DMS114 treated with DMSO at 0.1 percent for 48 hours (cell line): ENCODE results near the gene SUPT3H.

ENCODE experiments used
- DNase-seq: peaks from one replicate; lab custom pipeline; 2025; ENCODE audit not compliant: unreplicated experiment; lab: John Stamatoyannopoulos, UW

Gene SUPT3H

DNA sequence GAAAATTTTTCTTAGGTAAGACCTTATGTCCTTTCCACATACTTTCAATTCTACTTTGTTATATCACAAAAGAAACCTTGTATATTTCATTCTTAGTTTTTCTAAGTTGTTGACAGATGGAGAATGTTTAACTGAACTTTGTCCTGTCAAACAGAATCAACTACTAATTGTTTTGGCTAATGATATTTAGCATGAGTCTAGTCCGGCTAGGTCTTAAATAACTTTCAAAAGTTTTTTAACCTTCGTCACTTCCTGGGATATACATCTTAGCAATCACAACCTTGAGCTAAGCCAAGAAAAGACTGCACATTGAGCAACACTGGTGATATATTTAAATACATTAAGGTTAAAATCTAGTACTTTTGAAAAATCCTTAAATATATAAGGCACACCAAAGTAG, 112.5 kb downstream of the SUPT3H start:
- DNase-seq, result no peak

DNA sequence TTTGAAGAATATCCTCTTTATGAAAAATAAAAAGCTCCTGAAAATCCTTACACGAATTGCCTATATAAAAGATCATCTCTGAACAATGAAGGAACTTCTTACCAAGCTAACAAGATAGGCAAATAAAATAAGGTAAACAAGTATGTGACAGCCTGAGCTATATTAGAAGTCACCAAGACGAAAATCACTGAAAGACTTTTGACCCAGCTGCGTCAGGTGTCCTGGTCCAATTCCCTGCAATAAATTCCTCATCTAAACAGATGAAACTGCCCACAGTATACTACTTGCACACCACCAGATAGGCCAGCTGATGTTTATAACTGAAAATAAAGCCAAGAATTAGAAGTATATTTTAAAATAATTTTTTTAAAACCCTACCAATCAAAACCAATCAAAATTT, 117.0 kb downstream of the SUPT3H start:
- DNase-seq, result no peak

DNA sequence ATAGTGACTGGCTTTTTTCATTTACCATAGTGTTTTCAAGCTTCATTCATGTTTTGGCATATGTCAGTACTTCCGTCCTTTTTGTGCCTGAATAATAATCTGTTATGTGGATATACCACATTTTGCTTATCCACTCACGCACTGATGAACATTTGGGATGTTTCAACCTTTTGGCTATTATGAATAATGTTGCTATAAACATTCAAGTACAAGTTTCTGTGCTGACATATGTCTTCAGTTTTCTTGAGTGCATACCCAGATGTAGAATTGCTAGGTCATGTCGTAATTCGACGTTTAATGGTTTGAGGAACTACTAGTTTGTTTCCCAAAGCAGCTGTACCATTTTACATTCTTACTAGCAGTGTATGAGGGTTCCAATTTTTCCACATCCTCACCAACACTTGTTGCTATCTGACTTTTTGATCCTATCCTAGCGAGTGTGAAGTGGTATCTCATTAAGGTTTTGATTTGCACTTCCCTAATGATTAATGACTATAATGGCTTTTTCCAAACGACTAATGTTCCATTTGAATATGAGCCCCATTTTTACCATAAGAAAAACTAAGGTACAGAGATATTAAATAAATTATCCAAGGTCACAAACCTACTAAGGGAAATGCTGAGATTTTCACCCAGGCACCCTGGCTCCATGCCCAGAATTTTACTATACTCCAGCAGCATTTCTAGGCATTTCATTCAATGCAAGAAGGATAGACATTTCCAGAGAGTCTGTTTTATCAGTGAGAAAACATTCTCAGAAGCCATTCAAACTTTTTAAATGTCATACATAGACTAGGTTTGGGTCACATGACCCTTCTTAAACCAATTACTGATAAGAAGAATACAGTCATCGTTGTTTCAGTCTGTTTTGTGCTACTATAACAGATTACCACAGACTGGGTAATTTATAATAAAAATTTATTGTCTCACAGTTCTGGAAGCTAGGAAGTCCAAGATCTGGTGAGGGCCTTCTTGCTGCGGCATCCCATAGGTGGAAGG, 120.7 kb downstream of the SUPT3H start:
- DNase-seq, result no peak

DNA sequence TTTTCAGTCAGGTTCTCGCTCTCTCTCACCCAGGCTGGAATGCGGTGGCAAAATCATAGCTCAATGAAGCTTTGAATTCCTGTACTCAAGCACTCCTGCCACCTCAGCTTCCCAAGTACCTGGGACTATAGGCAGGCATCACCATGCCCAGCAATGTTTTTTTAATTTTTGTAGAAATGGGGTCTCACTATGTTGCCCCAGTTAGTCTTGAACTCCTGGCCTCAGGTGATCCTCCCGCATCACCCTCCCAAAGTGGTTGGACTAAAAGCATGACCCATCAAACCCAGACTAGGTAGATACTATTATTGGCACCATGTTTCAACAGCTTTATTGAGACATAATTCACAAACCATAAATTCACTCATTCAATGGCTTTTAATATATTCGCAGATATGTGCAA, 122.3 kb downstream of the SUPT3H start:
- DNase-seq, result no peak

DNA sequence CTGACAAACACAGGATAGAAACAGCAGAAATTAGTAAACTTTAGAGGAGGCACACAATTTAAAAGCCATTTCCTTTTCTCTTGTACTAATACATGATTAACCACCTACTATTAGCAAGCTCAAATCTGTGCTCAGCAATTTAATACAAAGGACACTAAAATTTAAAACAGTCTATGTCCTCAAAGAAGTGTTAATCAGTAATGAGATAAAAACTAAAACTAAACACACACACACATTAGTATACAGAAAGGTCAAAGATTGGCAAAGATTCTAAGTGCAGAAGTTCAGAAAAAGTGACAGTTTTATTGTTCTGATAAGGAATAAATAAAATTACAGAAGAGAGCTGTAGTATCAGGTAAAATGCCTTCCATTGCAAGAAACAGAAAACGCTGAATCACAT, 123.5 kb downstream of the SUPT3H start:
- no peak for DNase-seq

DNA sequence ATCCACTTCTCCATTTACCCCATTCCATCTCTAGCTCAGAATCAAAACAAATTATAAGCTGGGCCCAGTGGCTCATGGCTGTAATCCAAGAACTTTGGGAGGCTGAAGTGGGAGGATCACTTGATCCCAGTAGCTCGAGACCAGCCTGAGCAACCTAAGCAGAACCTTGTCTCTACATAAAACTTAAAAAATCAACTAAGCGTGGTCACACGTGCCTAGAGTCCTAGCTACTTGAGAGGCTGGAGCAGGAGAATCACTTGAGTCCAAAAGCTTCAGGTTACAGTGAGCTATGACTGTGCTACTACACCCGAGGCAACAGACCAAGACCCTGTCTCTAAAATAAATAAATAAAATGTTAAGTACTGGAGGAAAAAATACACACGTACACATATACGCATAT, 124.3 kb downstream of the SUPT3H start:
- DNase-seq, result no peak

DNA sequence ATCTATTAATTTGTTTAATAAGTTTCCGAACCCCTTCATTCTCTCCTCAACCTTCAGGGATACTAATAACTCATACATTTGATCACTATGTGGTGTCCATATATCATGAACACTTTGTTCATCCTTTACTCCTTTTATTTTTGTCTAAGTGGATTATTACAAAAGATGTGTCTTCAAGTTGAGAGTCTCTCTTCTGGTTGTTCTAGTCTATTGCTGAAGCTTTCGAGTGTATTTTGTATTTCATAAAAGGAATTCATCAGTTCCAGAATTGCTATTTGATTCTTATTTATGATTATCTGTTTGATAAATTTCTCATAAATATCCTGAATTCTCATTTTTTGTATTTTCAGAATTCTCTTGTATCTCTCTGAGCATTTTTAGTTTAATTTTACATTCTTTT, 146.1 kb downstream of the SUPT3H start:
- DNase-seq, result no peak

DNA sequence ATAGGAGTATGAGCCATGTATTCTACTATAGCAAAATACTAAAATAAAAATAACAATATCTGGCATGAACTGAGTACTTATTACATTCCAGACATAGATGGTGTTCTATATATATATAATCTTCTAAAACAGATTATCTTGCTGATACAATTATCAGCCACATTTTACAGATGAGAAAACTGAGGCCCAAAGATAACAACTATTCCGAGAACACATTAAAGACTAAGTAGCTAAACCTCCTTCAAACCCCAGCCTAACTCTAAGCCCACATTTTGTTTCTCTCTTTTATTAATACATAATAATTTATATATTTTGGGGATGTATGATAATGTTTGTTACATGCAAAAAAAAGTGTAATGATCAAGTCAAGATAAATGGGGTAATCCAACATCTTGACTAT, 148.3 kb downstream of the SUPT3H start:
- no peak for DNase-seq

DNA sequence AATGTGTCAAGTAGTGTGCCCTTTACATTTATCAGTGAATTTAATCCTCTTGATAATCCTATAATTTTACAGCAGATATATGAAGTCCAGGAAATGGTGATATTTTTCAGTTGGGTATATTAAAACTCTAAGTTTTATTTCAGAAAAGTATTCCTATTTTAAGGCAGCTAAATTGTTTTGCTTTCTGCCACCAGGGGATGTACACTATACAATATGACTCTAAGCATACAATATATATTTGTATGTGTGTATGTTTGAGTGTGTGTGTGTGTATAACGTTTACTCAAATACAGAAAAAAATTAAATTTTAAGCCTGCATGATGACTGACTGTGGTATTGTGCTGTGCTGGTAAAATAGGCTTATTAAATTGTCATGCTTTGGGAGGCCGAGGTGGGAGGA, 151.7 kb downstream of the SUPT3H start:
- no peak for DNase-seq

DNA sequence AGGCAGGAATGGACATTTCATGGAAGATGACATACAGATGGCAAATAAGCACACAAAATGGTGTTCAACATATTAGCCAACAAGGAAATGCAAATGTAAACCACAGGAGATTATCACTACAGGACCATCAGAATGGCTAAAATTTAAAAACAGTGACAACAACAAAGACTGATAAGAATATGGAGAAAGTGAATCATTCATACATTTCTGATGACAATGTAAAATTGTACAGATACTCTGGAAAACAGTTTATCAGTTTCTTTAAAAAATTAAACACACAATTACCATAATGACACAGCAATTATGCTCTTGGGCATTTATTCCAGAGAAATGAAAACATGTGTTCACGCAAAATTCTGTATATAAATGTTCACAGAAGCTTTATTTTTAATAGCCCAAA, 155.4 kb downstream of the SUPT3H start:
- DNase-seq, result no peak

DNA sequence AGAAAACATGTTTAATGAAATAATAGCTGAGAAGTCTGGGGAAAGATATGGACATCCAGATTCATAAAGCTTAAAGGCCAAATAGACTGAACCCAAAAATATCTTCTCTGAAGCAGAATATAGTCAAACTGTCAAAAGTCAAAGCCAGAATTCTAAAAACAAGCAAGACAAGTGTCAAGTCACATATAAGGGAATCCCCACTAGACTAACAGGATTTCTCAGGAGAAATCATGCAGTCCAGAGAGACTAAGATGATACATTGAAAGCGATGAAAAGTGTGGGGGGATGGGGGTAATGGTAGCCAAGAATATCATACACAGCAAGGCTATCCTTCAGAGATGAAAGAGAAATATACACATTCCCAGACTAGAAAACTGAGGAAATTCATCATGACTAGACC, 162.0 kb downstream of the SUPT3H start:
- DNase-seq, result no peak

DNA sequence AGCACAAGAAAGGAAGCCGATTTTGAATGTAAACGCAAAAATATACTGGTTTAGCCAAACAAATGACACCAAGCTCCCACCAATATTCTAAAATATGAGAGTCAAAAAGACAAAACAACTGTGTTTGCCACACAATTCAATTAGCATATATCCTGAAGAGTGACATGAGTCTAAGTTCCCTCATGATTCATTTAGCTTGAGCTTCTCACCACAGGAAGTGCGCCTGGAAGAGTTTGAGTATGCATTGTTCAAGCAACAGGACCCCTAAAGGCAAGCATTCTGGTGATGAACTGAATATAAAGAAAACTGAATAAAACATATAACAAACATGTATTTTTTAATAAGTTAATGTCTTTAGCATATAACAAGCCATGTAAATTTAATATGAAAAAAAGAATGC, 164.8 kb downstream of the SUPT3H start:
- DNase-seq, result no peak

DNA sequence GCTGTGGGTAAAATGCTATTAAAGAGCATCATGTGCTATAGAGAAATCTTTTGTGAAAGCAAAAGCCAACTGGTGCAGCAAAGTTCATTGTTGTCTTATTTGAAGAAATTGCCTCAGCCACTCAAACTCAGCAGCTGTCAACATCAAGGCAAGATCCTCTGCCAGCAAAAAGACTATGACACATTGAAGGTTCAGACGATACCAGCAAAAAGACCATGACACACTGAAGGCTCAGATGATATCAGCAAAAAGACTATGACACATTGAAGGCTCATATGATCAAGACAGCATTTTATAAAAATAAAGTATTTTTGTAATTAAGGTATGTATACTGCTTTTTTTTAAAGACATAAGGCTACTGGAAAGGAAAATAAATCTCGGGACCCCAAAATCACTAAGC, 168.0 kb downstream of the SUPT3H start:
- no peak for DNase-seq

DNA sequence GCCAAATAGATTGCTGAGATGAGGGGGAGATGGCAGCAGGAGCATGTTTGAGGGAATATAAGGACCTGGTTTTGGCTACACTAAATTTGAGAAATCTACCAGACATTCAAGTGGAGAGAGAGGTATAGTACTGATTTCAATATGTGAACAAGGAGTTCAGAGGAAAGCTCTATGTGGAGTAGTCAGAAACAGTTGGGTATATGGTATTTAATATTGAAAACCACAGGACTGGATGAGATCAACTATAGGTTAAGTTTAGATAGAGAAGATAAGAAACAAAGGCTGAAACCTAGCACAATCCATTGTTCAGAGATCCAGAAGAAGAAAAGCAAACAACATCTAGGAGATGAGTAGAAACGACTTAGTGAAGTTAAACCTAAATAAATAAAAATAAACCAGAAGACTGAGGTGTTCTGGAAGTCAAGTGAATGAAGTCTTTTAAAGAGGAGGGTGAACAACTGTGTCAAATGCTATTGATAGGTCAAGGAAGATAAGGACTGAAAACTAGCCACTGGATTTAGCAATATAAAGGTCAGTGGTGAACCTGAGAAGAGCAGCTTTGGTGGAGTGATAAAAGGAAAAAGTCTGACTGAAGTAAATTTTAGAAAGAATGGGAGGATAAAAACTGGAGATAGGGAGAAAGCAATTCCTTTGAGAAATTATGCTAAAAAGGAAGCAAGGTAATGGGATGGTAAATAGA, 170.8 kb downstream of the SUPT3H start:
- DNase-seq, result no peak

DNA sequence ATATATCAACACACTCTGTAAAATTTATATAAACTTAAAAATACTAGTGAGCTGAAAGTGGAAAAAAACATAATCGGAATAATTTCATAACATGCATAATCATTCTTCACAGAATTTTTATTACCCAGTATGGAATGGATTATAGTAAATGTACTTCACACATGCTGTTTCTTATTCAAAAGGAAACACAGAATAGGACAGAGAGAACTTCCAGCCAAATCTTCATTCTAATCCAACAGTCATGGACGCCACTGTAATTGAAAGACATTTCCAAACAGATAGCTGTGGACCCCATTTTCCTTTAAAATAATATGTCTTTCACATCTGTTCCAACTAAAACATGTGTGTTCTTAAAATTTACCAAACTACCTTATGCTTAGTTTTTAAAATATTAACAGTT, 176.2 kb downstream of the SUPT3H start:
- DNase-seq, result no peak

DNA sequence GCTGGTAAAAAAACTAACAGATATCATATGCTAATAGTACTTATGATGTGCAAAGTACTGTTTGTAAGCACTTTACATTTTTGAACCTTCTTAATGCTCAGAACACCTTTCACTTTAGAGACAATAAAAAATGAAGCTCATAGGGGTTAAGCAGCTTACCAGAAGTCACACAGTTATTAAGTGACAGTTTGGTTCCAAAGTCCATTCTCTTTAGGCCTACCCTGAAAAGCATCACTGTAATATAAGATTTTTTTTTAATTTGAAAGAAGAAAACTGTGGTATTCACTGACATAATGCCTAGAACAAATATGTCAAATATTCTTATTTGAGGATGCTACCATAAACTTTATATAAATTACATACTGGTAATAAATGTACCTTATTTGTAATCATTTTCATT, 177.2 kb downstream of the SUPT3H start:
- no peak for DNase-seq

DNA sequence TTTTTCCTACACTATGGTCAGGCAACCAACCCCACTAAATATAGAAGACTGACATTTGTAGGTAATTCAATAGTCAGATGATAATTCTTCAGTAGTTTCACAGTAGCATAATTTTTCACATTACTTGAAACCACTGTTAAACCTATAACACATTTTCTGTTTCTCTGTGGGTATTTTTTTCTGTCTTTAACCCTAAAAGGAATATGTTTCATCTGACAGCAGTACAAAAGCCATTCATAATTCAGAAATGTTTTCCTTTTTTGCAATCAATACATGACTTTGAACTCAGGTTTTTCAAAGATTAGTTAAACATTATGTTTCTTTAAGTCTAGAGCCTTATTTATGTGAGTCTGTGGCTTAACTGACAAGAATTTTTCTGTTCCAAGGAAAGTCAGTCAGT, 178.2 kb downstream of the SUPT3H start:
- no peak for DNase-seq

DNA sequence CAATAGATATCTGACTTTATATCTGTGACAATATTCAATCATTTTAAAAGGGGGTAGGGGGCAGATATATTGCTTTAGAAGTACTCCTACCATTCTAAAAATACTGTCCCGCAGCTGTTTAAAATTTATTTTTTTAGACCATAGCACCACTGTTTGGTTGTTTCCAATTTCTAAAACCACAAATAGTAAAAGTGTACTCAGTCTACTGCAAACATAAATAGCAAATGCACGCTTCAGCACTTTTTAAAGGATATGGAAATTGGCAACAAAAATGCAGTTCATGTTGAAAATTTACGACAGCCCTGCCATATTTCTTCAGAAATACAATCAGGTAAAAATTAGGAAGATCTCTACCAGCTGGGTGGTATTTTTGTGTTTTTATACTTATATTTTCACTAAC, 181.6 kb downstream of the SUPT3H start:
- no peak for DNase-seq

DNA sequence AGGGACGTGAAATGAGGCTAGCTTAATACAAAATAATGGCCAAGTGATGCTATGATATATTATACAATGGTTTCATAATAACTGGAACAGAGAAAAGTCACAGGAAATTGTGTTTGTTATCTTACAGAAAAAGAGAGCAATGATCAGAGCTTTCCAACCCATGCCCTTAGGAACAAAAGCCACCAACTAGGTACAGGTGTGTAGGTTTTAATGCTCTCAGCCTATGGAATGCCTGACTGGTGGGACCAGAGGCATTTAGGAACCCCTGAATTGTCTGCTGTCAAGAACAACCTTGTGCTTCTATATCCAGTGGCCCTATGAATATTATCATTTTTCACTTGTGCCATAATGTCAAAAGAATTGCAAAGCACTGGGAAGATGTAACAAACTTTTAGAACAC, 182.6 kb downstream of the SUPT3H start:
- no peak for DNase-seq

DNA sequence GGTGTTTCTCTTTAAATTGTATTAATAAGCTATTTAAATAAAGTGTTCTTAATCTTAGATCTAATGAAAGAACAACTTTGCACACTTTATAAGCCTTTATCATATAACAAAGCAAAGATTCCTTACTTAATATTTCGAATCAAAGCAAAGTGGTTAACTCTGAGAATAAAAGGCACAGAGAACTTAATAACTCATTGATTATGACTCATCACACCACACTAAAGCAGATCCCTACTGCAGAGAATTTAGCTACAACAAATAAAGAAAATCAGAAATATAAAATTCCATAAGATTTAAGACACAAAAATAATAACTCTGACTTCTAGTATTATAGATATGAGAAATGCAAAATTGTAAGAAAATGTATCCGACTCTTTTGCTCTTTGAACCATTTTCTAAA, 185.2 kb downstream of the SUPT3H start:
- DNase-seq, result no peak

DNA sequence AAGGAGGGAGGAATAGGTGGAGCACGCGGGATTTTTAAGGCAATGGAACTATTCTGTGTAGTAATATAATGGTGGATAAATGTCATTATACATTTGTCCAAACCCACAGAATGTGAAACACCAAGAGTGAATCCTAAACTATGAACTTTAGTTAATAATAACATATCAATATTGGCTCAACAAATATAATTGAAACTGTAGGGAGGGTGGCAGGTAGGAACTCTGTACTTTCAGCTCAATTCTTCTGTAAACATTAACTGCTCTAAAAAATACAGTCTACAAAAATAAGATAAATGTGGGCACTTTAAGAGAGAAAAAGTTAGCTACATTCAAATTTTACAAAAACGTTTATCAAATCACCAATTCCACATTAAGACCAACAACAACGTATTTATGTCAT, 186.3 kb downstream of the SUPT3H start:
- DNase-seq, result no peak

DNA sequence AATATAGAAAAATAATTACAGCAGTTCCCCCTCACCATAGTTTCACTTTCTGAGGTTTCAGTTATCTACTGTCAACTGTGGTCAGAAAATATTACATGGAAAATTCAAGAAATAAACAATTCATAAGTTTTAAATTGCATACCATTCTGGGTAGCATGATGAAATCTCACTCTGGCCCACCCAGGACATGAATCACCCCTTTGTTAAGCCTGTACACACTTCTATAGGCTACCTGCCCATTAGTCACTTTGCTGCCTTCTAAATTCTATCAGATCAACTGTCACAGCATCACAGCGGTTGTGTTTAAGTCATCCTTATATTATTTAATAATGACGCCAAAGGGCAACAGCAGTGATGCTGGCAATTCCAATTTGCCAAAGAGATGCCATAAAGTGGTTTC, 189.9 kb downstream of the SUPT3H start:
- DNase-seq, result no peak
